ENCODE data around the gene FOXO3.

GRCh38 chr6:108597572-108598304 lies 37.0 kb downstream of the FOXO3 start:
- no peak for TF ChIP-seq CTCF (IDR thresholded peaks at IDR 0.05)
- TF ChIP-seq POLR2A (IDR thresholded peaks at IDR 0.05), result no peak

All from right lobe of liver (tissue), 4 donors.